Panc1 (cell line): ENCODE data around the gene GNAO1.

Experiments
- TF ChIP-seq, protein P1 (sequence below): fragments of 450-650 bp; IDR thresholded peaks from 2 replicates; pipeline ENCODE4 v1.5.1; 2017; ENCODE audit warnings: mild to moderate bottlenecking
- TF ChIP-seq, protein P2 (sequence below), 2 experiments: IDR thresholded peaks; 2 replicates each; pipeline ENCODE4 v1.6.1; 2011 to 2012; ENCODE audit warnings: low read depth in 2 of 2, control low read depth in 1 of 2, low read length in 1 of 2, mild to moderate bottlenecking in 1 of 2, moderate library complexity in 1 of 2; ENCODE audit not compliant: insufficient read depth in 1 of 2

DNA sequence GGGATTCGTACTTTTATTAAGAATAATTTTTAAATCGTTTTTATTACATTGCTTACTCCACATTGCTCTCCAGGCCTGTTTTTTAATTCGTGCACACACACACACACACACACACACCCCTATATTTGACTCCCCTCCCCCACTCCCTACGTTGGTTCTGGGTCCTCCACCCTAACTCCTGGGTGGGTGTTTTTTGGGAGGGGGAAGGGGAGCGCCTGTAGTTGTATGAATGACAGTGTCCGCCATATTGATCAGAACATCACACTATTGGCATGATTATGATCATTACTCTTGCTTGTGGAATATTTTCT is 1.3 kb downstream of the GNAO1 start:
- TF ChIP-seq, protein P1, sequence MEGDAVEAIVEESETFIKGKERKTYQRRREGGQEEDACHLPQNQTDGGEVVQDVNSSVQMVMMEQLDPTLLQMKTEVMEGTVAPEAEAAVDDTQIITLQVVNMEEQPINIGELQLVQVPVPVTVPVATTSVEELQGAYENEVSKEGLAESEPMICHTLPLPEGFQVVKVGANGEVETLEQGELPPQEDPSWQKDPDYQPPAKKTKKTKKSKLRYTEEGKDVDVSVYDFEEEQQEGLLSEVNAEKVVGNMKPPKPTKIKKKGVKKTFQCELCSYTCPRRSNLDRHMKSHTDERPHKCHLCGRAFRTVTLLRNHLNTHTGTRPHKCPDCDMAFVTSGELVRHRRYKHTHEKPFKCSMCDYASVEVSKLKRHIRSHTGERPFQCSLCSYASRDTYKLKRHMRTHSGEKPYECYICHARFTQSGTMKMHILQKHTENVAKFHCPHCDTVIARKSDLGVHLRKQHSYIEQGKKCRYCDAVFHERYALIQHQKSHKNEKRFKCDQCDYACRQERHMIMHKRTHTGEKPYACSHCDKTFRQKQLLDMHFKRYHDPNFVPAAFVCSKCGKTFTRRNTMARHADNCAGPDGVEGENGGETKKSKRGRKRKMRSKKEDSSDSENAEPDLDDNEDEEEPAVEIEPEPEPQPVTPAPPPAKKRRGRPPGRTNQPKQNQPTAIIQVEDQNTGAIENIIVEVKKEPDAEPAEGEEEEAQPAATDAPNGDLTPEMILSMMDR, result no peak
- TF ChIP-seq, protein P2, sequence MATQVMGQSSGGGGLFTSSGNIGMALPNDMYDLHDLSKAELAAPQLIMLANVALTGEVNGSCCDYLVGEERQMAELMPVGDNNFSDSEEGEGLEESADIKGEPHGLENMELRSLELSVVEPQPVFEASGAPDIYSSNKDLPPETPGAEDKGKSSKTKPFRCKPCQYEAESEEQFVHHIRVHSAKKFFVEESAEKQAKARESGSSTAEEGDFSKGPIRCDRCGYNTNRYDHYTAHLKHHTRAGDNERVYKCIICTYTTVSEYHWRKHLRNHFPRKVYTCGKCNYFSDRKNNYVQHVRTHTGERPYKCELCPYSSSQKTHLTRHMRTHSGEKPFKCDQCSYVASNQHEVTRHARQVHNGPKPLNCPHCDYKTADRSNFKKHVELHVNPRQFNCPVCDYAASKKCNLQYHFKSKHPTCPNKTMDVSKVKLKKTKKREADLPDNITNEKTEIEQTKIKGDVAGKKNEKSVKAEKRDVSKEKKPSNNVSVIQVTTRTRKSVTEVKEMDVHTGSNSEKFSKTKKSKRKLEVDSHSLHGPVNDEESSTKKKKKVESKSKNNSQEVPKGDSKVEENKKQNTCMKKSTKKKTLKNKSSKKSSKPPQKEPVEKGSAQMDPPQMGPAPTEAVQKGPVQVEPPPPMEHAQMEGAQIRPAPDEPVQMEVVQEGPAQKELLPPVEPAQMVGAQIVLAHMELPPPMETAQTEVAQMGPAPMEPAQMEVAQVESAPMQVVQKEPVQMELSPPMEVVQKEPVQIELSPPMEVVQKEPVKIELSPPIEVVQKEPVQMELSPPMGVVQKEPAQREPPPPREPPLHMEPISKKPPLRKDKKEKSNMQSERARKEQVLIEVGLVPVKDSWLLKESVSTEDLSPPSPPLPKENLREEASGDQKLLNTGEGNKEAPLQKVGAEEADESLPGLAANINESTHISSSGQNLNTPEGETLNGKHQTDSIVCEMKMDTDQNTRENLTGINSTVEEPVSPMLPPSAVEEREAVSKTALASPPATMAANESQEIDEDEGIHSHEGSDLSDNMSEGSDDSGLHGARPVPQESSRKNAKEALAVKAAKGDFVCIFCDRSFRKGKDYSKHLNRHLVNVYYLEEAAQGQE (IDR thresholded peaks at IDR 0.05; ENCODE audit: insufficient read depth in 1 of 2, low read depth in 2 of 2, low read length in 1 of 2), result no peak
